ENCODE measurements around the gene RAB26.
A peak's percentile ranks its signal among the peaks of the same experiment; 100 is the strongest.
"Not testable (repeated sequence)": the region's sequence is repeated elsewhere in the genome, so short reads cannot be mapped to it uniquely, and the experiment has no call there.

RAB26 gene

GRCh38 chr16:2116428-2116827, 32.0 kb upstream of the RAB26 start:
- DNase-seq (ENCODE audit: low read depth in 2 of 2, low spot score in 1 of 2) = not testable (repeated sequence)

- not testable (repeated sequence) for DNase-seq (ENCODE audit: low read depth in 2 of 2, low spot score in 1 of 2)
Measured at GRCh38 chr16:2117341-2117740, 31.1 kb upstream of the RAB26 start.

- not testable (repeated sequence) for DNase-seq (ENCODE audit: low read depth in 2 of 2, low spot score in 1 of 2)
Measured at GRCh38 chr16:2117960-2118722, 30.3 kb upstream of the RAB26 start.

- DNase-seq (ENCODE audit: low read depth in 2 of 2, low spot score in 1 of 2) = not testable (repeated sequence)
Measured at GRCh38 chr16:2121325-2121724, 27.1 kb upstream of the RAB26 start.

- DNase-seq (ENCODE audit: low read depth in 2 of 2, low spot score in 1 of 2) = no peak
Measured at GRCh38 chr16:2121853-2122252, 26.6 kb upstream of the RAB26 start.

- no peak for DNase-seq (ENCODE audit: low read depth in 2 of 2, low spot score in 1 of 2)
Measured at GRCh38 chr16:2122429-2122828, 26.0 kb upstream of the RAB26 start.

GRCh38 chr16:2122934-2123683, 25.3 kb upstream of the RAB26 start:
- DNase-seq (ENCODE audit: low read depth in 2 of 2, low spot score in 1 of 2) = not testable (repeated sequence)

- DNase-seq (ENCODE audit: low read depth in 2 of 2, low spot score in 1 of 2) = not testable (repeated sequence)
Measured at GRCh38 chr16:2123706-2124376, 24.6 kb upstream of the RAB26 start.

GRCh38 chr16:2124377-2124693, 24.1 kb upstream of the RAB26 start:
- DNase-seq (ENCODE audit: low read depth in 2 of 2, low spot score in 1 of 2) = not testable (repeated sequence)

GRCh38 chr16:2124694-2125444, 23.6 kb upstream of the RAB26 start:
- not testable (repeated sequence) for DNase-seq (ENCODE audit: low read depth in 2 of 2, low spot score in 1 of 2)

- not testable (repeated sequence) for DNase-seq (ENCODE audit: low read depth in 2 of 2, low spot score in 1 of 2)
Measured at GRCh38 chr16:2125609-2126008, 22.8 kb upstream of the RAB26 start.

- DNase-seq (ENCODE audit: low read depth in 2 of 2, low spot score in 1 of 2) = not testable (repeated sequence)
Measured at GRCh38 chr16:2126161-2126743, 22.2 kb upstream of the RAB26 start.

- not testable (repeated sequence) for DNase-seq (ENCODE audit: low read depth in 2 of 2, low spot score in 1 of 2)
Measured at GRCh38 chr16:2126928-2127556, 21.4 kb upstream of the RAB26 start.

GRCh38 chr16:2127630-2128280, 20.7 kb upstream of the RAB26 start:
- DNase-seq (ENCODE audit: low read depth in 2 of 2, low spot score in 1 of 2) = not testable (repeated sequence)

GRCh38 chr16:2129251-2129650, 19.2 kb upstream of the RAB26 start:
- not testable (repeated sequence) for DNase-seq (ENCODE audit: low read depth in 2 of 2, low spot score in 1 of 2)

- not testable (repeated sequence) for DNase-seq (ENCODE audit: low read depth in 2 of 2, low spot score in 1 of 2)
Measured at GRCh38 chr16:2129890-2130447, 18.5 kb upstream of the RAB26 start.

- not testable (repeated sequence) for DNase-seq (ENCODE audit: low read depth in 2 of 2, low spot score in 1 of 2)
Measured at GRCh38 chr16:2133797-2134196, 14.6 kb upstream of the RAB26 start.

- not testable (repeated sequence) for DNase-seq (ENCODE audit: low read depth in 2 of 2, low spot score in 1 of 2)
Measured at GRCh38 chr16:2135071-2135470, 13.4 kb upstream of the RAB26 start.

- peak; percentile 91 to 96 for DNase-seq (ENCODE audit: low read depth in 2 of 2, low spot score in 1 of 2)
Measured at GRCh38 chr16:2135770-2136490, 12.5 kb upstream of the RAB26 start, which contains the start of gene PKD1. PKD1 (minus strand) TSS chr16:2135898; CDS start chr16:2135689, 209 bp downstream.
